DOHH2 (cell line): Measurements from ENCODE around the gene RAF1.

Experiments used
- CTCF ChIP-seq: fragments of 200-600 bp; sonication (generic); IDR thresholded peaks from one replicate; pipeline ENCODE4 v1.5.1; 2014; ENCODE audit warnings: antibody characterized with exemption, mild to moderate bottlenecking, low read depth, low read length; ENCODE audit not compliant: poor library complexity, severe bottlenecking
- EZH2phosphoT487 ChIP-seq: fragments of 200-600 bp; sonication (generic); IDR thresholded peaks from 2 replicates; pipeline ENCODE4 v1.6.1; 2017; ENCODE audit warnings: borderline replicate concordance, mild to moderate bottlenecking, antibody characterized with exemption, low read length, moderate library complexity, mixed read lengths

GRCh38 chr3:12584083-12584482 is 79.8 kb downstream of the RAF1 start:
- no peak for TF ChIP-seq CTCF
- no peak for TF ChIP-seq EZH2phosphoT487
